NCI-H82 treated with DMSO at 0.1 percent for 48 hours (cell line): ENCODE results near the gene MICU1.
"Not testable (repeated sequence)": the region's sequence is repeated elsewhere in the genome, so short reads cannot be mapped to it uniquely, and the experiment has no call there.

Experiments
- DNase-seq: peaks from one replicate; lab custom pipeline; 2025; ENCODE audit not compliant: unreplicated experiment; lab: John Stamatoyannopoulos, UW

The MICU1 gene

DNA sequence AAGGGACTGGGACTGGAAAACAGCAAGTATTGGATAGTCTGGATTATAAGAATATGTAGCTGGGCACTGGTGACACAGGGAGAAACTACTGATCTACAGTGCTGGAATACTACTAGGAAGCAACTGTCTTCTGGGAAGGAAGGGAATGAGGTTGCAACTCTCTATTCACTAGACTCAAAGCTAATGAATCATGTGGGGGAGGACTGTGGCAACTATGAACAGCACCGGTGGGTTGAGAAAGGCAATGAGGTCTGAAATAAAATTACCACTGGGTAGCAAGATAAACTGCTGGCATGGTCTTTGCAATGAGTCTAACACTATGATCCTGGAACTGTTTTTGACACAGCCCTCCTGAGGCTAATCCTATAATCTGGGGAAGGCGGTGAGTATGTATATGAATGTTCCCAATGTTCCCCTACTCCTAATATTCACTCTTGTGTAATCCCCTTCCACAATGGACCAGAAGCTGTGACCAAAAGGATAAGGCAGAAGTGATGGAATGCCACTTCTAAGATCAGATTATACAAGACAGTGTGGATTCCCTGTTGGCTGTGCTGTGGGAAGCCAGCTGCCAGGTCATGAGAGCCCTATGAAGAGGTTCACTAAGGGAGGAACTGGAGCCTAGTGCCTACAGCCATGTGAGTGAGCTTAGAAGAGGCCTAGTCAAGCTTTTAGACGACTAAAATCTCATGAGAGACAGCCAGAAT lies 169.8 kb downstream of the MICU1 start:
- peak; percentile 57 for DNase-seq

DNA sequence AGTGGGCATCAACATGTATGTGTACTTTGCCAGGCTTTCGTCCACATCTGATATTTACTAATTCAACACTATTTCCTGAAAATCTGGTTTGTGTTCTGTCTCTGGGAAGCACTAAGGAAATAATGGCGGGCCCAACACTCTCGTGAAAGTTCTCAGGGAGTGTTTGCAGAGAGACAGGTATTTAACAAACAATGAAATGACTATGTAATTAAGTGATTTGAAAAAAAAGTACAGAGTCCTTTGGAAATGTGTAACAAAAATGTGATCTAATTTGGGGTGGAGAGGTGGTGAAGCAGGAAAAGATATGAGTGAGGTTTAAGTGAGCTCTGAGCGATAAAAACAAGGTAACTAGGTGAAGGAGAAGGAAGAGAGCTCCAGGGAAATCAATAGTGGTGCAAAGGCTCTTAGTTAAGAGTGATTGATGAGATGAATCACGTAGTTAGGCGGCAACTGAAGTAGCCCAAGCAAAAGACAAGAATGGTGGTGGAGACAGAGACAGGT lies 175.9 kb downstream of the MICU1 start:
- DNase-seq, result no peak

- no peak for DNase-seq
Observed at GRCh38 chr10:72445851-72446250, 180.0 kb downstream of the MICU1 start.

DNA sequence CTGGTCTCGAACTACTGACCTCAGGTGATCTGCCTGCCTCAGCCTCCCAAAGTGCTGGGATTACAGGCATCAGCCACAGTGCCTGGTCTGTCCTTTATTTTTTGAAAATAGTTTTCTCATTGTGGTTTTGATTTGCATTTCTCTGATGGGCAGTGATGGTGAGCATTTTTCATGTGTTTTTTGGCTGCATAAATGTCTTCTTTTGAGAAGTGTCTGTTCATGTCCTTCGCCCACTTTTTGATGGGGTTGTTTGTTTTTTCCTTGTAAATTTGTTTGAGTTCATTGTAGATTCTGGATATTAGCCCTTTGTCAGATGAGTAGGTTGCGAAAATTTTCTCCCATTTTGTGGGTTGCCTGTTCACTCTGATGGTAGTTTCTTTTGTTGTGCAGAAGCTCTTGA lies 182.9 kb downstream of the MICU1 start:
- DNase-seq, result not testable (repeated sequence)

DNA sequence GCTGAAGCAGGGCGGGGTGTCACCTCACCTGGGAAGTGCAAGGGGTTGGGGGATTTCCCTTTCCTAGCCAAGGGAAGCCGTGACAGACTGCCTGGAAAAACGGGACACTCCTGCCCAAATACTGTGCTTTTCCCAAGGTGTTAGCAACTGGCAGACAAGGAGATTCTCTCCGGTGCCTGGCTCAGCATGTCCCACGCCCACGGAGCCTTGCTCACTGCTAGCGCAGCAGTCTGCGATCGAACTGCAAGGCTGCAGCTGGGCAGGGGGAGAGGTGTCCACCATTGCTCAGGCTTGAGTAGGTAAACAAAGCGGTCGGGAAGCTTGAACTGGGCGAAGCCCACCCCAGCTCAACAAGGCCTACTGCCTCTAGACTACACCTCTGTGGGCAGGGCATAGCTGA lies 190.3 kb downstream of the MICU1 start:
- no peak for DNase-seq

- DNase-seq, result not testable (repeated sequence)
Observed at GRCh38 chr10:72430936-72431335, 194.9 kb downstream of the MICU1 start.

DNA sequence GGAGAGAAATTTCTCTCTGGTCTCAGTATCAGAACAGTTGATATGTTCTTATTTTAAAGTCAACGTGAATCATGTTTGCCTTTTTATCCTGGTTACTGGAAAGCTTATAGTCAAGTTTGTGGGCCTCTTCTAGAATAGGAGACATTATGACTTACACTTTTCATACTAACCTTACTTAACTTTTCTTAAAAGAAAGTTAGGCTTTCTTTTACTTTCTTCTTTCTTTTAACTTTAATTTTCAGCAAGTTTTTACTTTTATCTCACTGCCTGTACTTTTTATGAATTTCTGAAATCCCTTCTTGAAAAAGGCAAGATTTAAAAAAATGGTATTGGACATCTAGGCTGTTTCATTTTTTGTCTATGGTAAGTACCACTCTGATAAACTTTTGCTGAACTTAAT lies 195.9 kb downstream of the MICU1 start:
- DNase-seq, result no peak

GRCh38 chr10:72426986-72427385 lies 198.9 kb downstream of the MICU1 start:
- DNase-seq, result no peak

DNA sequence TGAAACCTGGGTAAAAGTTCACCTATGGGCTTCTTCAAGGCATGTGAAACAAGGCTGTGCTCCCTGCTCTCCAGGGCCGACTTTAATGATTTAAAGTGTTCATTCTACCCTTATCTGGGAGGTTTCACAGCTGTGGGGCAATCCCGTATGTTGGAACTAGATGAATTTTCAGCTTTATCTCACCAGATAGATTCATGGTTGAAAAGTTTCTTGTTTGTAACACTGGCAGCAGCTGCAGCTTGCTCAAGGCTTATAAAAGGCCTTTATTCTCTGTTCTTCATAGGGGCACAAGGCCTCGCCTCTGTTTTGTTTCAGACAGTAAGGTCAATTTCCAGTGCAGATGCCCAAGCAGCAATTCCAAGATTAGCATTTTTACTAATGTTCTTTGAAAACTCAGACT lies 200.7 kb downstream of the MICU1 start:
- no peak for DNase-seq

DNA sequence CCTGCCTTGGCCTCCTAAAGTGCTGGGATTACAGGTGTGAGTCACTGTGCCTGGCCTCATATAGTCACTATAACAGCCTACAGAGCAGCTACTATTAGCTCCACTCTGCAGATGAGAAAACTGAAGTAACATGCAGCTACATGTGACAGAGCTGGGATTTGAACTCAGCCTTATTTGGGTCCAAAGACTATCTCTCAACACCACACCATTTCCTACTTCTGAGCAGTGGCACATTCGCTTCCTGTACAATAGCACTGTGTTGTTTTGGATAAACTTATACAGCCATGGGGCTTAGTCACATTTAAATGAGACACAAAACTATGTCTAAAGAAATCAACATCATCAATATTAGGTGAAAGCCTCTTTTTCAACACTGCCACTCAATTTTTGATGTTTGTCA lies 201.3 kb downstream of the MICU1 start:
- no peak for DNase-seq

DNA sequence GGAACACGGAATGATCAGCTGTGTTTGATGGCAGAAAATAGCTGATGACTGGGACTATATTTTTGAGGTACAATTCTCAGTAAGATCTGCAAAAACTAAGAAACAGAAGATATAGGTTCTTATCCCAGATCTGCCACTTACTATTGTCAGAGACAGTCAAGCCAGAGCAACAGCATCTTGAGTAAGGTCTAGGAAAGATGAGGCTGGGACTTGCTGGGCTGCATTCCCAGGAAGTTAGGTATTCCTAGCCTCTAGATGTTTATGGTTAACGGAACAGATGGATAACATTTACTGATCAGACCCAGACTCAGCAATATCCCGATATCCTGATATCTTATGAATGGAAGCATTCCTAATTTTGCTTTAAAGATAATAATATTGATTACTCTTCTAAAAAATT lies 202.5 kb downstream of the MICU1 start:
- no peak for DNase-seq

DNA sequence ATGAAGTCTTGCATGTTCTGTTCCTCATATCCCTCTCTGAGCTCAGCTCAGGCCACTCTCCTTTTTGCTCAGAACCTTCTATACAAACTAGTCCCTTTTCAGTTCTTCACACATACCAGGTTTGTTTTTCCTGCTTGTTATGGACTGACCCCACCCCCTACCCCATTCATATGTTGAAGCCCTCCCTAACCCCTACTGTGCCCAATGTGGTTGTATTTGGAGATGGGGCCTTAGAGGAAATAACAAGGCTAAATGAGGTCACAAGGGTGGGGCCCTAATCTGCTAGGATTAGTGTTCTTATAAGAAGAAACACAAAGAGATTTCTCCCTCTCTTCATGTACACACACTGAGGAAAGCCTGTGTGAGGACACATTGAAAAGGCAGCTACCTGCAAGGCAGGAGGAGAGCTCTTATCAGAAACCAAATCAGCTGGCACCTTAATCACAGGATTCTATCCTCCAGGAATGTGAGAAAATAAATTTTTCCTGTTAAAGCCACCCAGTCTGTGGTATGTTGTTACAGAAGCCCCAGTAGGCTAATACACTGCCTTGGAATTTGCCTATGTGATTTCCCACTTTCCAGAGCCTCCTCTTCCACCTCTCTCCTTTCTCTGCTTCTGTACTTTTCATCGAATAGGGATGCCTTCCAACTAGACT lies 203.9 kb downstream of the MICU1 start:
- no peak for DNase-seq

GRCh38 chr10:72419241-72419640 lies 206.6 kb downstream of the MICU1 start:
- no peak for DNase-seq

DNA sequence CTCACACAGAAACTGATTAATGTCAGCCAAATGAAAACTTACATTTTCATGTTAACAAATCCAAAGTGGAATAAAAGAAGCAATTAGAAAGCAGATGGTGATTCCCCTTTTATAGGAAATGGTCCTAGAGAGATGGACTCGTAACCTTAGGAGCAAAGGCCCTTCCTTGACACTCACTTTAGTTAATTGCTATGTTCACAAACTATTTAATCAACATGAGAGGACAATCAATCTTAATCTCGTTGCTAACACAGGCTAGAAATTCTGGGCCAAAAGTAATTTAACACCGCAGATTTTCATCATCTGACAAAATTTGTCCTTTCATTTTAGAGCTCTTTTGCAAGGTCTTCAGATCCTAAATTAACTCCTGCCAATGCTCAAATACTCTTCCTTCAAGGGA lies 207.2 kb downstream of the MICU1 start:
- DNase-seq, result no peak

GRCh38 chr10:72417971-72418370 lies 207.9 kb downstream of the MICU1 start:
- DNase-seq, result peak; percentile 6

GRCh38 chr10:72416661-72417060 lies 209.2 kb downstream of the MICU1 start:
- no peak for DNase-seq

GRCh38 chr10:72414642-72415041 lies 211.2 kb downstream of the MICU1 start:
- peak; percentile 23 for DNase-seq

DNA sequence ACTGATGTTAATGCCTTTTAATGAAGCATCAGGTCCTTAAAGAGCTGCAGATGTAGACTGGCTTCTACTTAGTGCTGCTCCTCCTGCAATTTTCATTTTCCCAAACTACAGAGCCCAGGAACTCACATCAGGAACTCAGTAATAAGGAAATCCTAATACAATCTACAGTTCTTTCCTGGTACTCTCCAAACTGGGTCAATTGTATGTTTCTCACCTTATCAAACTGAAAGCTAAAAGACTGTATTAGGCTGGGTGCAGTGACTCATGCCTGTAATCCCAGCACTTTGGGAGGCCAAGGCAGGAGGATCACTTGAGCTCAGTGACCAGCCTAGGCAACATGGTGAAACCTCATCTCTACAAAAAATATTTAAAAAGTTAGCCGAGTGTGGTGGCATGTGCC lies 216.7 kb downstream of the MICU1 start:
- no peak for DNase-seq

GRCh38 chr10:72407927-72408600 lies 217.8 kb downstream of the MICU1 start:
- DNase-seq, result no peak

- DNase-seq, result no peak
Observed at GRCh38 chr10:72407471-72407870, 218.4 kb downstream of the MICU1 start.

DNA sequence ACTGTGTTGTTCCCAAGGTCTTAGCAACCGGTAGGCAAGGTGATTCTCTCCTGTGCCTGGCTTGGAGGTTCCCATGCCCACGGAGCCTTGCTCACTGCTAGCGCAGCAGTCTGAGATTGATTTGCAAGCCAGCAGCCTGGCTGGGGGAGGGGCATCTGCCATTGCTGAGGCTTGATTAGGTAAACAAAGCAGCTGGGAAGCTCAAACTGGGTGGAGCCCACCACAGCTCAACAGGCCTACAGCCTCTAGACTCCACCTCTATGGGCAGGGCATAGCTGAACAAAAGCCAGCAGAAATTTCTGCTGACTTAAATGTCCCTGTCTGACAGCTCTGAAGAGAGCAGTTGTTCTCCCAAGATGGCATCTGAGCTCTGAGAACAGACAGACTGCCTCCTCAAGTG lies 230.3 kb downstream of the MICU1 start:
- not testable (repeated sequence) for DNase-seq

- no peak for DNase-seq
Observed at GRCh38 chr10:72392571-72392970, 233.3 kb downstream of the MICU1 start.
